Cerebellar nuclear complex (tissue), 1 donor: Measurements from ENCODE around the gene COL9A1.
"Not testable (repeated sequence)": the region's sequence is repeated elsewhere in the genome, so short reads cannot be mapped to it uniquely, and the experiment has no call there.

Experiments
- DNase-seq, 2 experiments: peaks; one replicate each; lab custom pipeline; 2025; lab: John Stamatoyannopoulos, UW

Gene COL9A1

GRCh38 chr6:70303034-70303525 is at the start of gene COL9A1:
TSS of gene COL9A1 (minus strand) at chr6:70303084. CDS start at chr6:70302924, 160 bp downstream.
- no peak for DNase-seq

- DNase-seq = no peak
Measured at GRCh38 chr6:70351461-70351860, 48.6 kb upstream of the COL9A1 start.

- no peak for DNase-seq
Measured at GRCh38 chr6:70345619-70346018, 42.7 kb upstream of the COL9A1 start.

GRCh38 chr6:70343313-70343712 is 40.4 kb upstream of the COL9A1 start:
- DNase-seq = no peak

- not testable (repeated sequence) for DNase-seq
Measured at GRCh38 chr6:70339810-70340209, 36.9 kb upstream of the COL9A1 start.

GRCh38 chr6:70338775-70339174 is 35.9 kb upstream of the COL9A1 start:
- DNase-seq = no peak

GRCh38 chr6:70337743-70338105 is 34.8 kb upstream of the COL9A1 start:
- no peak for DNase-seq

- DNase-seq = no peak
Measured at GRCh38 chr6:70336996-70337742, 34.3 kb upstream of the COL9A1 start.

- DNase-seq = no peak
Measured at GRCh38 chr6:70327036-70327435, 24.2 kb upstream of the COL9A1 start.

GRCh38 chr6:70325009-70325408 is 22.1 kb upstream of the COL9A1 start:
- DNase-seq = no peak

- DNase-seq = not testable (repeated sequence)
Measured at GRCh38 chr6:70317799-70318198, 14.9 kb upstream of the COL9A1 start.

GRCh38 chr6:70315079-70315751 is 12.3 kb upstream of the COL9A1 start:
- no peak for DNase-seq

- no peak for DNase-seq
Measured at GRCh38 chr6:70314296-70314695, 11.4 kb upstream of the COL9A1 start.

GRCh38 chr6:70312165-70312745 is 9.4 kb upstream of the COL9A1 start:
- no peak for DNase-seq

- DNase-seq = no peak
Measured at GRCh38 chr6:70310063-70310694, 7.3 kb upstream of the COL9A1 start.

GRCh38 chr6:70309243-70309642 is 6.4 kb upstream of the COL9A1 start:
- no peak for DNase-seq

- not testable (repeated sequence) for DNase-seq
Measured at GRCh38 chr6:70308142-70308541, 5.3 kb upstream of the COL9A1 start.

- DNase-seq = no peak
Measured at GRCh38 chr6:70307008-70307407, 4.1 kb upstream of the COL9A1 start.

- DNase-seq = no peak
Measured at GRCh38 chr6:70304616-70305015, 1.7 kb upstream of the COL9A1 start.

- DNase-seq = no peak
Measured at GRCh38 chr6:70299456-70299855, 3.4 kb downstream of the COL9A1 start.

GRCh38 chr6:70298068-70298467 is 4.8 kb downstream of the COL9A1 start:
- no peak for DNase-seq

GRCh38 chr6:70292193-70292592 is 10.7 kb downstream of the COL9A1 start:
- no peak for DNase-seq

GRCh38 chr6:70289299-70289698 is 13.6 kb downstream of the COL9A1 start:
- DNase-seq = no peak
